Activated naive CD4-positive, alpha-beta T cell (primary cell): ENCODE results near the gene PIK3AP1.

Experiments
- DNase-seq, 4 experiments: peaks; one replicate each; lab custom pipeline; 2025; lab: John Stamatoyannopoulos, UW

Gene PIK3AP1

GRCh38 chr10:96609510-96609909, 110.8 kb downstream of the PIK3AP1 start:
- DNase-seq = no peak

GRCh38 chr10:96608805-96609204, 111.5 kb downstream of the PIK3AP1 start:
- no peak for DNase-seq

- DNase-seq = no peak
Observed at GRCh38 chr10:96608262-96608661, 112.1 kb downstream of the PIK3AP1 start.

GRCh38 chr10:96606946-96607345, 113.4 kb downstream of the PIK3AP1 start:
- no peak for DNase-seq

- DNase-seq = no peak
Observed at GRCh38 chr10:96606216-96606615, 114.1 kb downstream of the PIK3AP1 start.

- no peak for DNase-seq
Observed at GRCh38 chr10:96600337-96600736, 120.0 kb downstream of the PIK3AP1 start.

GRCh38 chr10:96598846-96599245, 121.5 kb downstream of the PIK3AP1 start:
- no peak for DNase-seq

GRCh38 chr10:96596422-96597407, 123.6 kb downstream of the PIK3AP1 start:
- no peak for DNase-seq

GRCh38 chr10:96595741-96596140, 124.6 kb downstream of the PIK3AP1 start:
- DNase-seq = no peak

- no peak for DNase-seq
Observed at GRCh38 chr10:96591946-96592345, 128.4 kb downstream of the PIK3AP1 start.

- DNase-seq = no peak
Observed at GRCh38 chr10:96588616-96589419, 131.5 kb downstream of the PIK3AP1 start.

GRCh38 chr10:96588060-96588554, 132.2 kb downstream of the PIK3AP1 start:
- no peak for DNase-seq

- DNase-seq = peak in 2 of 4 experiments; percentile 42 to 56
Observed at GRCh38 chr10:96587264-96588059, 132.9 kb downstream of the PIK3AP1 start.

GRCh38 chr10:96586419-96587263, 133.7 kb downstream of the PIK3AP1 start, which contains the start of gene TM9SF3:
Gene TM9SF3 (minus strand): TSS chr10:96587012. CDS start chr10:96586835, 177 bp downstream.
- peak; percentile 68 to 90 (median 80) for DNase-seq

- DNase-seq = peak in 2 of 4 experiments; percentile 7 to 28
Observed at GRCh38 chr10:96585736-96586418, 134.4 kb downstream of the PIK3AP1 start.

GRCh38 chr10:96584474-96584873, 135.8 kb downstream of the PIK3AP1 start:
- no peak for DNase-seq

- DNase-seq = no peak
Observed at GRCh38 chr10:96584035-96584434, 136.3 kb downstream of the PIK3AP1 start.

GRCh38 chr10:96579133-96579532, 141.2 kb downstream of the PIK3AP1 start:
- no peak for DNase-seq

- no peak for DNase-seq
Observed at GRCh38 chr10:96578633-96579032, 141.7 kb downstream of the PIK3AP1 start.

GRCh38 chr10:96578022-96578421, 142.3 kb downstream of the PIK3AP1 start:
- DNase-seq = no peak
